Ishikawa (cell line): ENCODE measurements around the gene LY6G5B.

Source experiments
- CEBPB ChIP-seq: IDR thresholded peaks from 2 replicates; pipeline ENCODE4 v1.6.1; 2012
- CREB1 ChIP-seq: IDR thresholded peaks from 2 replicates; pipeline ENCODE4 v1.6.1; 2012; ENCODE audit warnings: low read depth
- EGR1 ChIP-seq: IDR thresholded peaks from 2 replicates; pipeline ENCODE4 v1.6.1; 2012
- EP300 ChIP-seq: IDR thresholded peaks from 2 replicates; pipeline ENCODE4 v1.6.1; 2012; ENCODE audit warnings: borderline replicate concordance
- FOXM1 ChIP-seq: IDR thresholded peaks from 2 replicates; pipeline ENCODE4 v1.6.1; 2012; ENCODE audit warnings: low read depth, borderline replicate concordance
- NFIC ChIP-seq: IDR thresholded peaks from 2 replicates; pipeline ENCODE4 v1.6.1; 2012
- RAD21 ChIP-seq: IDR thresholded peaks from 2 replicates; pipeline ENCODE4 v1.6.1; 2012; ENCODE audit warnings: low read depth
- REST ChIP-seq: IDR thresholded peaks from 2 replicates; pipeline ENCODE4 v1.6.1; 2012; ENCODE audit warnings: low read depth, mild to moderate bottlenecking
- TAF1 ChIP-seq: IDR thresholded peaks from 2 replicates; pipeline ENCODE4 v1.6.1; 2012; ENCODE audit warnings: low read depth, mild to moderate bottlenecking
- TCF12 ChIP-seq: IDR thresholded peaks from 2 replicates; pipeline ENCODE4 v1.6.1; 2012; ENCODE audit warnings: low read depth
- TEAD4 ChIP-seq: IDR thresholded peaks from 2 replicates; pipeline ENCODE4 v1.6.1; 2012
- USF1 ChIP-seq: IDR thresholded peaks from 2 replicates; pipeline ENCODE4 v1.6.1; 2012
- YY1 ChIP-seq: IDR thresholded peaks from 2 replicates; pipeline ENCODE4 v1.6.1; 2012; ENCODE audit warnings: low read depth
- ZBTB7A ChIP-seq: IDR thresholded peaks from 2 replicates; pipeline ENCODE4 v1.6.1; 2012; ENCODE audit warnings: low read depth
- TF ChIP-seq, protein P1 (sequence below): IDR thresholded peaks from 2 replicates; pipeline ENCODE4 v1.6.1; 2012

Gene LY6G5B

GRCh38 chr6:31690231-31691077, 20.7 kb downstream of the LY6G5B start:
- TF ChIP-seq EP300: no peak
- no peak for TF ChIP-seq EGR1
- TF ChIP-seq ZBTB7A: no peak

GRCh38 chr6:31691078-31691463, 21.3 kb downstream of the LY6G5B start:
- TF ChIP-seq YY1 (no peak), FOXM1 (no peak), EP300 (no peak), TAF1 (no peak)

DNA sequence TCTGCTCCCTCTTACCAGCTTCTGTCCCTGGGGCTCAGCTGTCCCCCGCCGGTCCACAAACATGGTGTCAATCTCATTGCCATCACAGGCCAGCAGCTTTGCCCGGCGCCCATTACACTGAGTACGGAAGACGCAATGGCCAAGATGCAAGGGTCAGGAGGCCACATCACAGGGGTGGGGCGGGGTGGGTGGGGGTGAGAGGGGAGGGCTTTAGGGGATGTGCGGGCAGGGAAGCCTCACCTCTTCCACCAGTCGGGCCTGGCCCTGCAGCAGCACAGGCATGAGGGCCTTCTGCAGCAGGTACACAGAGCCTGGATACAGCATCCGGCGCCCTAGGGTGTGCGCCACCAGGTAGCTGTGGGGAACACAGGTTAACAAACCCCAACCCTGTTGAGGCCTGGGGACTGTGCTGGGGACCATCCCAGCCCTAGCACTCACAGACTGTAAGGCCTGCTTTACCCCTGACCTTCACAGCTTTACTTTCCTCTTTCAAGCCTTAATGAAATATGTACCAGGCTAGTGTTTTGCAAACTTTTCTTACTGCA, 21.9 kb downstream of the LY6G5B start:
- no peak for TF ChIP-seq EGR1
- no peak for TF ChIP-seq REST
- TF ChIP-seq RAD21: no peak
- no peak for TF ChIP-seq TEAD4
- no peak for TF ChIP-seq TCF12
- no peak for TF ChIP-seq EP300
- no peak for TF ChIP-seq USF1
- no peak for TF ChIP-seq NFIC
- no peak for TF ChIP-seq CEBPB

DNA sequence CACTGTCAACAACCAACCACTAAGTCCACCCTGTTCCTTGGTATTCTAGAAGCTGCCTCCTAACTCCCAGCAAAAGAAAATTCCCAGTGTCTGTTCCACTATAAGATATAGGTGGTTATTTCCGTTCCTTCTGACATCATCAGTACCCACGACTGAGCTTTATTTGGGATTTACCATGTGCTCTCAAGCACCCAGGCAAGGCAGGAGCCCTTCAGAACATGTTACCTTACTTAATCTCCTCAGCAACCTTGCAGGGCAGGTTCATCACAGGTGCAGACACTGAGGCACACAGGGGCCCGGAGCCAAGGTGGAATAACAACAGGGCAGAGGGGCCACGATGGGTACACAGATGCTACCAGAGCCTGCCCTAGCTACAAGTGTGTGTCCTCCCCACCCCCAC, 22.6 kb downstream of the LY6G5B start:
- no peak for TF ChIP-seq EGR1
- no peak for TF ChIP-seq YY1
- no peak for TF ChIP-seq ZBTB7A
- no peak for TF ChIP-seq CREB1
- TF ChIP-seq NFIC: no peak

DNA sequence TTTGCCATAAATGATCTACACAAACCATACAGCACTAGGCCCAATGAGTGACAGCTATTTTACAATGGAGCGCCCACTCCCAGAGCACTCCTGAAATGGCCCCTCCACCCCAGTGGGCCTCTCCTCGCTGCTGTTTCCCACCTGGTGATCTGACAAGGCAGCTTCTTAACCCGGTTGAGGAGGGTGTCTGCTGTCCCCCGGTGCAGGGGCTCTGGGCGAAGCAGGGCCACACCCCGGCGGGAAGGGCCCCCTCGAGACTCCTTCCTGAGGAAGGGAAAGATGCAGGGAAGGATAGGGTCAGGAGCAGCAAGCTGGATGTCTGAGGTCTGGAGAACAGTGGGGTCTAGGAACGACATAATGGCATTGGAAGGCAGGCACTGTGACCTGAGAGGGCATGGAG, 23.1 kb downstream of the LY6G5B start:
- TF ChIP-seq TAF1: no peak
- TF ChIP-seq FOXM1: no peak
- TF ChIP-seq USF1: no peak
- TF ChIP-seq YY1: no peak
- TF ChIP-seq NFIC: no peak
- TF ChIP-seq CREB1: no peak
- no peak for TF ChIP-seq REST
- TF ChIP-seq ZBTB7A: no peak
- no peak for TF ChIP-seq TCF12
- TF ChIP-seq, protein P1, sequence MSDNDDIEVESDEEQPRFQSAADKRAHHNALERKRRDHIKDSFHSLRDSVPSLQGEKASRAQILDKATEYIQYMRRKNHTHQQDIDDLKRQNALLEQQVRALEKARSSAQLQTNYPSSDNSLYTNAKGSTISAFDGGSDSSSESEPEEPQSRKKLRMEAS: no peak
- no peak for TF ChIP-seq RAD21
- no peak for TF ChIP-seq CEBPB
- no peak for TF ChIP-seq TEAD4
- no peak for TF ChIP-seq EP300
- TF ChIP-seq EGR1: no peak

GRCh38 chr6:31693535-31693934, 23.8 kb downstream of the LY6G5B start:
- TF ChIP-seq TCF12 (no peak), NFIC (no peak), TAF1 (no peak), USF1 (no peak), YY1 (no peak), EP300 (no peak), REST (no peak), FOXM1 (no peak), RAD21 (no peak), CREB1 (no peak), EGR1 (no peak), CEBPB (no peak), ZBTB7A (no peak)
- TF ChIP-seq, protein P1: no peak
